Measurements from ENCODE around the gene MAP3K1. TPM values are rescaled to one million over a fixed set of nuclear protein-coding genes. Genes with fewer than 3 reads are reported as not detected.
"Not testable (repeated sequence)": the region's sequence is repeated elsewhere in the genome, so short reads cannot be mapped to it uniquely, and the experiment has no call there.

The MAP3K1 gene
- 11.8 and 18.8 TPM in 2 replicates for total RNA-seq (2014; rRNA removed; shearing (Covaris generic))

DNA sequence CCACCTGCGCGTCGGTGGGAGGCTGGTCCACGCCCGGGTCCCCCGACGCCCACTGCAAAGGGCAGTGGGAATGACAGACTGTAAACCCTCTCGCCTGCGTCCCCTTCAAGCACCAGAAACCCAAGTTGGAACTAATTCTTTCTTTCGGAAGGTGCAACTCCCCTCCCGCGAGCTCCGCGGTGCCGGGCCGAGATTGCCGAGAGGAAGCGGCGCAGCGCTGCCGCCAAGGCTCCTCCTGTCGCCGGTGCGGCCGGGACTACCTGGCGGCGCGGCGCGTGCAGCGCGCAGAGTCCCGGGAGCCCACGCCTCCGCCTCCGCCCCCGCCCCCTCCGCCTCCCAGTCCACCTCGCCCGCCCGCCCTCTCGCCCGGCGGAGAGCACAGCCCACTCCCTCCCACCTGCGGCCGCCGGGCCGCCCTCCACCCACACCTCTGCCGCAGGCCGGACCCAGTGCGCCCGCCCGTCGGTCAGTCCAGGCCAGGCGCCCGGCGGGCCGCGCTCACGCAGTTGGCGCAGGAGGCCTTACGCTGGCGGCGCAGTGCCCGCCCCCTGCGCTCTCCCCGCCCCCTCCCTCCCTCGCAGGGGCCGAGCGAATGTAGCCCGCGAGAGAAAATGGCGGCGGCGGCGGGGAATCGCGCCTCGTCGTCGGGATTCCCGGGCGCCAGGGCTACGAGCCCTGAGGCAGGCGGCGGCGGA lies at the start of gene MAP3K1:
Gene MAP3K1 (plus strand): TSS at position 587 of the 695 bp plus-strand sequence. CDS start 25 bp downstream, at position 612.
- peak within 1 kb of the TSS; percentile 99 for H3K4me3 ChIP-seq
- H3K27me3 ChIP-seq (replicated peaks), result no peaks in the 10 kb centered on the region
- DNase-seq (ENCODE audit: low read depth in 1 of 2, low spot score in 2 of 2), result peak; percentile 67 to 70
- H3K36me3 ChIP-seq, result peaks cover 9% of the 10 kb centered on the region
- no peaks in the 10 kb centered on the region; the same call in 1 of the 2 replicates for H3K9me3 ChIP-seq (replicated peaks)
- peak within 1 kb of the TSS; percentile 76 for H3K27ac ChIP-seq
- H3K4me1 ChIP-seq (replicated peaks), result peaks cover 31% of the 10 kb centered on the region

DNA sequence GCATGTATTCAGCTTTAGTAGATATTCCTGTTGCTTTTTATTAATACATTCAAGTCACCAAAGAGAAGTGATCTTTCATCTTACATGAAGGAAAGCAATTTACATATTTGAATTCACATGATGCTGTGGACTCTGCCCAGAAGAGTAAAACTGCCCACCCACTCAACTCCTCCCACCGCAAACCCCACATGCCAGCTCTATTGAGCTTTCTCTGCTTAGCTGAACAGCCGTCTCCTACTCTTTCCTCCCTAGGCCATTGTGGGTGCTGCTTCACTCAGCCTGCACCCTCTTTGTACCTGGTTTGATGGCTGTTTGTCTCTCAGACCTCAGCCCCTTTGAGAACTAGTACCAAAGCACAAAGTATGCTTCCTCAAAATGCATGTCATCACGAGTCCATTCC lies 48.4 kb upstream of the MAP3K1 start:
- H3K9me3 ChIP-seq (replicated peaks), result no peaks in the 10 kb centered on the region
- no peaks in the 10 kb centered on the region for H3K36me3 ChIP-seq
- H3K4me1 ChIP-seq (replicated peaks), result peaks cover 2% of the 10 kb centered on the region; the same call in 1 of the 2 replicates
- H3K4me3 ChIP-seq, result no peak overlapping the region
- no peak overlapping the region for H3K27ac ChIP-seq
- DNase-seq (ENCODE audit: low read depth in 1 of 2, low spot score in 2 of 2), result no peak
- H3K27me3 ChIP-seq (replicated peaks), result no peaks in the 10 kb centered on the region

DNA sequence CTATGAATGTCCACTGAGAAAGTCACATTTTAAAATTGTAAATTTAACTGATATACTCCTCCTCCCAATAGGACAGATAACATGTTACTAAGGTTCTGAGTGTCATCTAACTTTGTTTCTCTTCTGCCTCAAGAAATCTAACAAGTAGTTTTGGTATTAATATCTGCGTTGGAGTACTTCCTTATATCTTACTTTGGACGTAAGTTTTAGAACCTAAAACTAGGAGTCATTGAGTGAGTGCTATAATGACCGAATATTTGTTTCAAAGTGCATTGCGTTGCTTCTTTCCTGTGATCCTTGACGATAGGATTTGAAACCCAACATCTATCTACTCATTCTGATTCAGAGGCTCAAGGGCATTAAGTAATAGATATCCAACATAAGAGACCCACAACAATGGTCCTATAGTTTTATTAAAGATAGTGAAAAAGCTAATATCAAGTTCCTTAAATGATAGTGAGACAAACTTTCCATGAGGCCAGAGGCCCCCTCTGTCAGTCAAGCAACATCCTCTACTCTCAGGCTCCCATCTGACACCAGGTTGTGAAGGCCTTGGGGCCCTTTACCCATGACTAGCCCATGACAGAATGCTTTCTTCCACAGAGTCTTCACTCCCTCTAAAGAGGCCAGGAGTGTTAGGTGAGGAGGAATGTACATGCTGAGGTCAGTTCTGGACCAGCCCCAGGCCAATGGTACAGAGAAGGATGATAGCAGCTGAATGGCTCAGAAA lies 45.3 kb upstream of the MAP3K1 start:
- Histone ChIP-seq H3K4me3 (no peak overlapping the region), H3K36me3 (no peaks in the 10 kb centered on the region), H3K4me1 (replicated peaks) (no peaks in the 10 kb centered on the region), H3K27ac (no peak overlapping the region), H3K9me3 (replicated peaks) (no peaks in the 10 kb centered on the region), H3K27me3 (replicated peaks) (no peaks in the 10 kb centered on the region)
- DNase-seq (ENCODE audit: low read depth in 1 of 2, low spot score in 2 of 2), result no peak

DNA sequence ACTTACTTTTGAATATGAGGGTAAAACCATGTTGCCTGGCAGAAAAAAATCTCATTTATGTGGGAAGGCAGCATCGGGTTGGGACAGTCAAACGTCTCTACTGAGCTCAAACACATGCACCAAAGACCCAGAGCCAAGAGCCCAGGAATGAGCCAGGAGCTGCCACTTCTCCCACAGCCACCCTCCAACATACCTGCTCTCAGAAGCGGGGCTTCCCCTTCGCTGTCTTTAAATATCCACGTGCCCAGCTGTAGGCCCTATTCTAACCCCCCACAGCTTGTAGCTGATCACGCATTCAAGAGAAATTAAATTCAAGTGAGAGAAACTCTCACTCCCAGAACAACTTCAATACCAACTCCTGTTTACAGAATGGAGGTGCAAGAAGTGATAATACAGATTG lies 42.6 kb upstream of the MAP3K1 start:
- H3K27ac ChIP-seq, result no peak overlapping the region
- no peaks in the 10 kb centered on the region for H3K36me3 ChIP-seq
- no peak for DNase-seq (ENCODE audit: low read depth in 1 of 2, low spot score in 2 of 2)
- no peaks in the 10 kb centered on the region for H3K9me3 ChIP-seq (replicated peaks)
- H3K4me3 ChIP-seq, result no peak overlapping the region
- no peaks in the 10 kb centered on the region for H3K4me1 ChIP-seq (replicated peaks)
- no peaks in the 10 kb centered on the region for H3K27me3 ChIP-seq (replicated peaks)

DNA sequence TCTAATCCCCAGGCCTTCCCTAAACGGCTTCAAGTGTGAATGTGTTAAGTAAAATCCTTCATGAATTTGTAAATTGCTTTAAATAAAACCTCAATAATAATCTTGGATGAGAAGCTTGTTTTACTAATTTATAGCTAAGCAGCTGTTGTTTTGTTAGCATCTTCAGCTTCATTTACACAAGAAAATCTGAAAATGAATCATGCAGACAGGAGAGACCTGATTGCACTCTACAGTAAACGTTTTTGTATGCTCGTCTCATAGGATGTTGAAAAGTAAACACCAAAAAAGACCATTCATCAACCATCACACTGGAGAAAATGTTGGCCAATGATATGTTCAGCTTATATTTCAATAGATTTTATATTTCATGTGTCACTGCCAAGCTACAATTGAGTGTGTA lies 40.4 kb upstream of the MAP3K1 start:
- H3K9me3 ChIP-seq (replicated peaks), result no peaks in the 10 kb centered on the region
- H3K27me3 ChIP-seq (replicated peaks), result no peaks in the 10 kb centered on the region
- no peak overlapping the region for H3K27ac ChIP-seq
- no peak for DNase-seq (ENCODE audit: low read depth in 1 of 2, low spot score in 2 of 2)
- H3K4me1 ChIP-seq (replicated peaks), result no peaks in the 10 kb centered on the region
- H3K4me3 ChIP-seq, result no peak overlapping the region
- H3K36me3 ChIP-seq, result no peaks in the 10 kb centered on the region

DNA sequence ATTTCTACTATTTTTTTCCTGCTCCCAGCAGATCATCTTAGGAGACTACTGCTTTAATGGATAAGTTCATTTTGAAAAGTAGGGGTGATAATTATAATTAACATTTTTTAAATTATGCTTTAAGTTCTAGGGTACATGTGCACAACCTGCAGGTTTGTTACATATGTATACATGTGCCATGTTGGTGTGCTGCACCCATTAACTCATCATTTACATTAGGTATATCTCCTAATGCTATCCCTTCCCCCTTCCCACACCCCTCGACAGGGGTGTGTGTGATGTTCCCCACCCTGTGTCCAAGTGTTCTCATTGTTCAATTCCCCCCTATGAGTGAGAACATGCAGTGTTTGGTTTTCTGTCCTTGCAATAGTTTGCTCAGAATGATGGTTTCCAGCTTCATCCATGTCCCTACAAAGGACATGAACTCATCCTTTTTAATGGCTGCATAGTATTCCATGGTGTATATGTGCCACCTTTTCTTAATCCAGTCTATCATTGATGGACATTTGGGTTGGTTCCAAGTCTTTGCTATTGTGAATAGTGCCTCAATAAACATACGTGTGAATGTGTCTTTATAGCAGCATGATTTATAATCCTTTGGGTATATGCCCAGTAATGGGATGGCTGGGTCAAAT lies 39.0 kb upstream of the MAP3K1 start:
- not testable (repeated sequence) for DNase-seq (ENCODE audit: low read depth in 1 of 2, low spot score in 2 of 2); H3K4me3 ChIP-seq; H3K9me3 ChIP-seq (replicated peaks); H3K27ac ChIP-seq; H3K4me1 ChIP-seq (replicated peaks); H3K36me3 ChIP-seq; H3K27me3 ChIP-seq (replicated peaks)

DNA sequence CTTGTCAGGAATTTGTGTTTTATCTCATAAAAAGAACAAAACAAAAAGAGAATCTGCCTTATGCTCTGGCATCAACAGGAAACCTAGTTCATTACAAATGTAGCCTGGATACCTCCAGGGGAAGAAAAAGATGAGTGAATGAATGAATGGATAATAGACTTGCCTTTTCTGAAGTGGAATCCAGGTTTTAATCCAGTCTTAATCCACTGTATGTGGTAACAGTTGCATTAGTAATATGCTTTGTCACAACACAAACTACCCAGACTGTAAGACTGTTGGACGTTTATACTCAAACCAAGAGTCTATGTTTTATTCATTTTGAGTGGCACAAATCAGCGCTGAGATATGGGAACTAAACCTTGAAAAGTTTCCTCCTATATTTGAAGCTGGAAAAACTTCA lies 32.1 kb upstream of the MAP3K1 start:
- no peak for DNase-seq (ENCODE audit: low read depth in 1 of 2, low spot score in 2 of 2)

DNA sequence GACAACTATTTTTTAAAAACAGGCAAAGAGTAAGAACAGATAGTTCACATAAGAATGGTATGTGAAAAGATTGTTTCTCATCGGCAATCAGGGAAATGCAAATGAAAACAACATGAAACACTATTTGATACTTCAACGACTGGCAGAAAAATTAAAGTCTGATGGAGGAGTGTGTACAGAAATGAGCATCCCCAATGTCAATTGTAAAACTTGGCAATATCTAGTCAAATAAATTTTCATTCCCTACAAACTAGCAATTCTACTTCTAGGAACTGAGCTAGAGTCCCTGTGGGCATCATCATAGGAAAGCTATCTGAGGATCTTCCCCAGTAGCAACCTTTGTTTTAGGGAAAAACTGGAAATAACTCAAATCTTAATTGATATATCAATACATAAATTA lies 29.0 kb upstream of the MAP3K1 start:
- H3K36me3 ChIP-seq, result no peaks in the 10 kb centered on the region
- DNase-seq (ENCODE audit: low read depth in 1 of 2, low spot score in 2 of 2), result no peak
- H3K27ac ChIP-seq, result no peak overlapping the region

More for the DNA sequence above, 32.1 kb upstream of the MAP3K1 start:
- Histone ChIP-seq H3K4me1 (replicated peaks) (no peaks in the 10 kb centered on the region), H3K27ac (no peak overlapping the region), H3K27me3 (replicated peaks) (no peaks in the 10 kb centered on the region), H3K4me3 (no peak overlapping the region), H3K36me3 (no peaks in the 10 kb centered on the region), H3K9me3 (replicated peaks) (no peaks in the 10 kb centered on the region)

DNA sequence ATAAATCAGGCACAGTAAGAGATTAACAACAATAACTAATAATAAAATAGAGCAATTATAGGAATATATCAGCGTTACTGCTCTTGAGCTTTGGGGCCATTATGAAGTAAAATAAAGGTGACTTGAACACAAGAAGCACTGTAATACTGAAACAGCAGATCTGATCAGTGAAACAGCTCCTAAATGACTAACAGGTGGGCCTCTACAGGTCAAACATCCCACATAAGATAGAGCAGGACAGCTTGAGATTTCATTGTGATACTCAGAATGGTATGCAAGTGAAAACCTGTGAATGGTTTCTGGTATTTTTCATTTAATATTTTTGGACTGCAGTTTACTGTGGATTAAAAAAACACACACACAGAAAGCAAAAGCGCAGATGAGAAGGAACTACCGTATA lies 24.0 kb upstream of the MAP3K1 start:
- no peaks in the 10 kb centered on the region for H3K36me3 ChIP-seq
- no peaks in the 10 kb centered on the region for H3K9me3 ChIP-seq (replicated peaks)
- H3K4me1 ChIP-seq (replicated peaks), result no peaks in the 10 kb centered on the region
- DNase-seq (ENCODE audit: low read depth in 1 of 2, low spot score in 2 of 2), result no peak
- no peaks in the 10 kb centered on the region for H3K27me3 ChIP-seq (replicated peaks)
- no peak overlapping the region for H3K27ac ChIP-seq
- no peak overlapping the region for H3K4me3 ChIP-seq

More for the DNA sequence above, 29.0 kb upstream of the MAP3K1 start:
- no peaks in the 10 kb centered on the region for H3K9me3 ChIP-seq (replicated peaks)
- no peaks in the 10 kb centered on the region for H3K27me3 ChIP-seq (replicated peaks)
- H3K4me1 ChIP-seq (replicated peaks), result no peaks in the 10 kb centered on the region
- H3K4me3 ChIP-seq, result no peak overlapping the region

DNA sequence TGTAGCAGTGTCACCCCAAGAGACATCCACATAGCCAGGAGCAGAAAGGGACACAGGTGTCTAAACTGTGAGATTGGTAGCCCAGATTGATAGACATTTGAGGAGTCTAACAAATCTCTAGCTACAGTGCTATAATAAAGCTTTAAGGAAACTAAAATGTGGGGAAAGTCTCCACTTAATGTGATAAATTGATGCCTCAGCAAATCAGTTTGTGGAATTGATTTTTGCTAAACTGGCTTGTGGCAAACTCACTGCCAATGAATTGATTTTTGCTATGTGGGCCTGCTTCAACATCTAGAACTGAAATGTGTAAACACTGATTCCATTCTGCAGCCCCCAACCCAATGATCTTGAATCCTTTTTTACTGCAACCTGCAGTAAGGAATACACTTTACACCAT lies 16.8 kb upstream of the MAP3K1 start:
- no peak overlapping the region for H3K27ac ChIP-seq
- H3K36me3 ChIP-seq, result no peaks in the 10 kb centered on the region
- no peaks in the 10 kb centered on the region for H3K4me1 ChIP-seq (replicated peaks)
- H3K9me3 ChIP-seq (replicated peaks), result no peaks in the 10 kb centered on the region
- H3K27me3 ChIP-seq (replicated peaks), result no peaks in the 10 kb centered on the region
- no peak for DNase-seq (ENCODE audit: low read depth in 1 of 2, low spot score in 2 of 2)
- H3K4me3 ChIP-seq, result no peak overlapping the region

DNA sequence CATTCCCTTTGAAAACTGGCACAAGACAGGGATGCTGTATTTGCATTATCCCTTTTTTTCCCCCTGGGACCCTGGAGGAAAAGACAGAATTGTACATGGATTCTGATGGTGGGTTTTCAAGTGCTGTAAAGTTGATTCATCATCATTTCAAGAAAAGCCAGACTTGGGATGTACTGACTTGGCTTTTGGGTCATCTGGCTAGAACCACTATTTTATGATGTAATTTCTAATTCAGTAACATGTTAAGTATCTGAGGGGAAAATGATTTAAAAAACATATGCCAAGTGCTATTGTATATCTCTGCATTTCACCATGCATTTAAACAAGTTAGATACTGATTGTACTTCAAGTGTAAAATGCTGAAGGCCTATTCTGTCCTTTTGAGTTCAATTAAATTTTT lies 15.2 kb upstream of the MAP3K1 start:
- Histone ChIP-seq H3K36me3 (no peaks in the 10 kb centered on the region), H3K9me3 (replicated peaks) (no peaks in the 10 kb centered on the region), H3K27ac (no peak overlapping the region), H3K4me1 (replicated peaks) (no peaks in the 10 kb centered on the region), H3K27me3 (replicated peaks) (no peaks in the 10 kb centered on the region), H3K4me3 (no peak overlapping the region)
- DNase-seq (ENCODE audit: low read depth in 1 of 2, low spot score in 2 of 2), result no peak

DNA sequence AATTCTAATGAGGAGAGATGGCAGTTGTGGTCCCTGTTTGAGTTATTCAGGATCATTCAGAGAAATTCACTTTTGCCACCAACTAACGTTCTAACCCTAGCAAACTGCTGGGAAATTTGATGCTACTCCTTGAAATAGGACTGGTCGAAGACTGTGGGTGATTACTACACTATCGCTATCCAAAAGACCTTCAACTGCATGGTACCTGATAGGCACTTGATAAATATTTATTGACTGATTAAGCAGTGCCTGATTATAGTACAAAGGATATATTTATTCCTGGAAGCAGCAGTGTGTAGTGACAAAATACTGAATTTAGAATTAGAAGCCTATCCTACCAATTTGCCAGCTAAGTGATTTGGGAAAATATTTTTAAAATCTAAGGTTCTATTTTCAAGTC lies 14.1 kb upstream of the MAP3K1 start:
- no peaks in the 10 kb centered on the region for H3K4me1 ChIP-seq (replicated peaks)
- H3K27ac ChIP-seq, result no peak overlapping the region
- no peaks in the 10 kb centered on the region for H3K27me3 ChIP-seq (replicated peaks)
- no peaks in the 10 kb centered on the region for H3K36me3 ChIP-seq
- no peak for DNase-seq (ENCODE audit: low read depth in 1 of 2, low spot score in 2 of 2)
- no peaks in the 10 kb centered on the region for H3K9me3 ChIP-seq (replicated peaks)
- H3K4me3 ChIP-seq, result no peak overlapping the region

DNA sequence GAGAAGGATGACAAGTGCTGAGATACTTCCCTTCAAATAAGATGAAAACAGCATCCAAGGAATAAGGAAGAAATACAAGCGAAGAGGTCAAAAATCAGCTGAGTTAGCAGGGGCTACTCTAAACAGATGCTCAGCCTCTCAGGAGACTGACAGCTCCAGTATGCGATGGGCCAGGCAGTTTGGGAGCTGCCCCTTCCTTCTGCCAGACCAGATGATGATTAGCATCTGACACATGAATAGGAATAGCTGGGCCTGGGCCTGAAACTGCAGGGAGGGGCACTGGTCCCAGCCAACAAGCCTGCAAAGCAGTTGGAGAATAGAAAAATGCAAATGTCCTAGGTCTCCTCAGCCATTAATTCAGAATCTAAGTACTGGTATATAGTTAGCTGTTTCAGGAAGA lies 13.1 kb upstream of the MAP3K1 start:
- no peak overlapping the region for H3K4me3 ChIP-seq
- no peaks in the 10 kb centered on the region for H3K36me3 ChIP-seq
- H3K27me3 ChIP-seq (replicated peaks), result no peaks in the 10 kb centered on the region
- no peaks in the 10 kb centered on the region for H3K4me1 ChIP-seq (replicated peaks)
- DNase-seq (ENCODE audit: low read depth in 1 of 2, low spot score in 2 of 2), result no peak
- no peak overlapping the region for H3K27ac ChIP-seq
- H3K9me3 ChIP-seq (replicated peaks), result no peaks in the 10 kb centered on the region

DNA sequence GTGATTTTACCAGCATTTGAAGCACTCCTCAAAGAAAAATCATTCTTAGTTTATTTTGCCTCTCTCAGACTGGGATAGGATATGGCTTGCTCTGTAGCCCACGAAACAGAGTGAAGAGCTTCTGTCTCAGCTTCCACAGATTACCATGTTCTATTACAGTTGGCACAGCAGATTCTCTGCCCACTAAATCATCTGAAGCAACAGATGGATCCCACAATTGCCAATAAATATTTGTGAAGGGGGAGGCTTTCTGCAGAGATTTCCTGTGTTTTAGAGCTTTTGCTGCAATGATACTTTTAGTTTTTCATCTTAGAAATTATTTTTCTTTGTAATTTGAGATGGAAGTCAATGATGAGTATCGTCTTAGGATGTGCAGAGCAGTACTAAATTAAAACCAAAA lies 12.3 kb upstream of the MAP3K1 start:
- no peak overlapping the region for H3K27ac ChIP-seq
- no peaks in the 10 kb centered on the region for H3K9me3 ChIP-seq (replicated peaks)
- no peaks in the 10 kb centered on the region for H3K4me1 ChIP-seq (replicated peaks)
- no peaks in the 10 kb centered on the region for H3K27me3 ChIP-seq (replicated peaks)
- no peak overlapping the region for H3K4me3 ChIP-seq
- no peaks in the 10 kb centered on the region for H3K36me3 ChIP-seq
- no peak for DNase-seq (ENCODE audit: low read depth in 1 of 2, low spot score in 2 of 2)
